ENCODE data around the gene MAPKAP1.

The MAPKAP1 gene

DNA sequence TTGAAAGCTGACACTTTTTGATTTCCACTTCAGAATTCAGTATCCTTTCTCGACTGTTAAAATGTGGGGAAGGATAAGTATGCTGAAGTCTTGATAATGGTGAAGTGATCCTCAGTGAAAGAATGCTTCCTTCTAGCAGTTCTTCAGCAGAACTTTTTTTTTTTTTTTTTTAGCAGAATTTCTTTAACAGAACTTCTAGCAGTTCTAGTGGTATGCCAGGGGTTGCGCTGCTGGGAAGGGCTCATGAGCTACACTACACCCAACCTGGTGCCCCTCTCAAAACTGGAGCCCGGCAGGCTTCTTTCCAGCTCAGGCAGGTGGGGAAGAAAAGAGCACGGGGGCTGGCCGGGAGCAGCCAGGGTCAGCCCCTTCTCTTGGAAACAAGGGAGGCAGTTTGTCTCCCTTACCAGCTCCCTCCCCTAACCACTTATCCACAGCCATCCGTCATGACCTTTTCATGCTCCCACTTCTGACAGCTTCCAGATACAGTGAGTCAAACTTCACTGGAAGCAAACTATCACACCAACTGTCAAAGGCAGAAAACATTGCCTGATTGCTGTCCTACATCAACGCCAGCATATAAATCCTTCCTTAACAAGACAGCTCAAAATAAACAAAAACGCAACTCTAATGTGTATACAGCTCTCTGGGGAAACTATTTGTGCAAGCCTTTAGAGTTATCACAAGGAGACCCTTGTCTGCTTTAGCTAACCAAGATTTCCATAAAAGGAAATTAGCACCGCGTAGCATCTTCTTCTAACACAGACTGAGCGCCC, 233.9 kb downstream of the MAPKAP1 start:
- no peak for DNase-seq

DNA sequence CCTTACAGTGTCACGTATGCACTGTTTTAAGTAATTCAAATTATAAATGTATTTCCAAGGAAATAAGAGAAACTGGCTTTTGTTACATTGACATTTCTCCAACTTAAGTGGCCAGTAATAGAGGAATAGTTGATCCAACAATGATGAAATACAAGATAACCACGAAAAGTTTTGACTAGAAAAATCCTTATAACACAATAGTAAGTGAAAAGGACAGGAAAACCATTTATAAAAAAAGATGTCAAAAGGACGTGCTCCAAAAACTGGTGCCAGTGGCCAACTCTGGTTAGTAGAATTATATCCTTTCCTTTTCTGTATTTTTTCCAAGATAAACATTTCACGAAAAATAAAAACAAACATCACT, 234.5 kb downstream of the MAPKAP1 start:
- no peak for DNase-seq

DNA sequence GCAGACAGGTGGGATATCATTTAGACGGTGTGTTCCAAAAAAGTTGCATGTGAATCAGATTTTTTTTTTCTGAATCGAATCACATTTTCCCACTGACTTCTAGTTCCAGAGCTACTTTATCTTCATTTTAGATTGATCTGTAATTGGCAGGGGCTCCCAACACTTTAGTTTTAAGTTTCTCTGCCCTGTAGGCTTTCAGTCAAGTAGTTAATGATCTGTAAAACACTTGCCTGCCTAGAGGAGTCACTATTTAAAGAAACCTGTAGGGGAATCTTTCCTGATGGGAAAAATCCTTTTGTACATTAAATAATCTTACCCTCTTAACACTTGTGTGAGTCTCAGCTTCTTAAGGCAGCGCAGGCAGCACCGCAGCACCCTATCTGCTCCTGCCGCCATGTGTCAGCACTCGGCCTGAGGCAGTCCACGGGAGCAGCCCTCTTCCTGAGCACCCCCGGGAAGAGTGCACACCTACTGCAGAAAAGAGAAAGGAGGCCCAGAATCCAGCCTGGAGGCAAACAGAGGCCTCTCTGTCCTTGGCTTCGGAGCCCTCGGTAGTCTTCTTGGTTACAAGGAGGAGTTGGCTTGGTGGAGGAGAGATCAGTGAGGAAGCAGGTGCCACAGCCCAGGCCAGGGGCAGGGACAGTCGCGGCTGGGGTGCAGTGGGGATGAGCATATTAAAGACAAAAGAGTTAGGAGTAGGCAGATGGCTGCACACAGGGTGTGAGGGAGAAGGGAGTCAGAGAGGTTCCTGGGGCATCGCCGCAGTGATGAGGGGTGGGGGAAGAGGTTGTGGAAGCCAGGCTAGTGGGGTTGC, 236.0 kb downstream of the MAPKAP1 start:
- no peak for DNase-seq

DNA sequence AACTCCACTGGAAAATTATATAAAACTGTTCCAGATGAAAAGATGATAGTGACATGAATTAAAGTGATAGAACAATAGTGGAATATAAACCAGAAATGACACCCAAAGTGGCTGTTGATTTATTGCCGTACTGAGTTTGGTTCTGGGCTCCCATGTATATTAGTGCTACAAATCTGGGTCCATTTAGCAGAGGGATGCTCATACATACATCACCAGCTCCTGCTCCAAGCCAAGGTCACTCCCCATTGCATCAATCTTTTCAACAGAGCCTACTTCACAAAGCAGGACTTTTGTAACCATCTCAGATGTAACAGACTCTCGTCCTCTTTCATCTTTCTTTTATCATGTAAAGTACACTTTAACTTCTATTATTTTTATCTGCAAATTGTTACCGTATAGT, 236.8 kb downstream of the MAPKAP1 start:
- DNase-seq: no peak

DNA sequence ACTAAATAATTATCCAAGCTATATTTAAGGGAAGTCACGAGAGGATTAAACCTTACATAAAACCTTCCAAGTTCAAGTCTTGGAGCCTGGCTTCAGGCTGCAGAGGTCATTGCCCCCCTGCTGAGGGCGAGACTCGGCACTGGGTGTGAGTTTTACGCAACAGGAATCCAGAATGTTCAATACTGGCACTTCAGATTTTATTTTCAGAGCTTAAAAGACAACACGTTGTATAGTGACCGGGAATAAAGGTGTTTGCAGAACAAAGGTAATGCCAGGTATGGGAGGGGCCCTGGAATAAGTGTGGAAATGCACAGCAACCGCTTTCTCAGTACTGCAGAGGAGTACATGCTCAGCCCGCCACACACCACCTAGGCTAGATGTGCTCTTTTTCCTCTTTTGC, 238.4 kb downstream of the MAPKAP1 start:
- no peak for DNase-seq

DNA sequence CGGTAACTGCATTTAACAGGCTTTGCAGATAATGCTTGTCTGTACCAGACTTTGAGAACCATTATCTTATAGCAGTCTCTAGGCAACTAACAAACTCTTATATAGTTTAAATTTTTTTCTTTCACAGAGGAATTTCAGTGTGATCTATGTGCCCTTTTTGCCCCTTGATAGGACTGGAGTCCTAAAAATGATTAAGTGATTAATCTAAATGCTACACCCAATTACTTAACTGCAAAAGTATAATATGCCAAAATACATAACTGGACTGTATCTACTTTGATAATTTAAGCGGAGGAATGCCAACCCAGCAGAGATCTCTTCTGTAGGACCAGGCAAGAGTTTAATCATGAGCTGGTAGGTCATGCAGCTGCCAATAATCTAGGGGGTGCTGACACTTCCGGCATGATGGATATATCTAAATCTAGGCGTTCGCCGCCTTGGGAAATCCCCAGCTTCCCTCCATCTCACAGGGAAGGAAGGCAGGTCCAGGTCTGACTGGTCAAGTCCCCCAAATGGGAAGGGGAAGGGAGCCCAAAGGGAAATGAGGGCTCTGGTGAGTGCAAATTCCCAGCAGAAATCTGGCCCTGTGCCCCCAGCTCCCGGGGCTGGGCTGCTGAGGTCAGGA, 239.8 kb downstream of the MAPKAP1 start:
- no peak for DNase-seq

DNA sequence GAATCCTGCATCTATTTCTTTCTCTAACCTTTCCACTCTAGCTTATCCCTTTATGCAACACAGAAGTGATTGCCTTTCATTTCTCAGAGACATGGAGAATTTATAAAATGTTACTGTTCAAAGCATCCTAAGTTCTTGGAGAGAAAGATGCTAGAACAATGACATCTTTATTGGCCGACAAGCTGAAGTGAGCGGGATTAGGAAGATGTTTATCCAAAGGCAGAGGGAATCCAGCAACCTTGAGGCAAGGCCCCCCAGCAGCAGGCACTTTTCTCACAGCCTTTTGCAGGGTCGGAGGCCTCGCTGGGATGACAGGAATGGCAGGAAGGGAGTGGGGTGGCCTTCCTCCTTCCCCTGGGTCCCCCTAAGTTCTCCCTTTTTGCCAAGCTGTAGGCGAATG, 240.6 kb downstream of the MAPKAP1 start:
- no peak for DNase-seq

DNA sequence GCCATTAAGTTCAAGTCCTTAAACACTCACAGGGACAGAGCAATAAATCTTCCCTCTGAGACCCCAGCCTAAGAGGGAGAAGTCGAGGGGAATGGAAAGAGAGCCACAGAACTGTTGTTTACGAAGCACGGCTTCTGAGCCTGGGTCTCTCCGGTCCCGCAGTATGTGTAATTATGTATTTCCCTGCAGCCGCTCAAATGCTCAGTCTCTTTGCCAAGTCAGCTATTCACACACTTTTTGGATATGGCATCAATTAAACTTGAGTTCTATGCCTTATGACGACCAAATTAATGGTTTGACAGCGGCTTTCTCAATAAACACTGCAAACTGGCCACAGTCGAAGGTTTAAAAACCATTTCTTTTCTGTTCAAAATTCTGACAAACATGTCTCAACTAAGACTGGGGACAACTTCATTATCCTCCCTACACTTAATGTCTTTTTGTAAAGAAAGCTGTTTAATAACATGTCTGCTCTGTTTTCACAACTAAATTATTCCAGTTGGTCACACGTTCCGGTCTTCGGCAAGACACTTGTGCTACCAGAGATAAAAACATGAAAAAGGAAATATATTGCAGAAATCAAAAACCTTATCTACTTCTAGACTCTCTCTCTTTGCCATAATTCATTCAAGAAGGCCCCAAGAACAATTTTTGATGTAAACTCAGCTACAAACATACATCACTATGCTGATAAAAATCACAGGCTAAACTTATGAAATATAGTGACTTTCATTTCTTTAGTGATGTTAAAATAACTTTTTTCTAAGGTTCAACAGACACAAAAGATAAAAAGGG, 242.2 kb downstream of the MAPKAP1 start:
- DNase-seq: no peak

DNA sequence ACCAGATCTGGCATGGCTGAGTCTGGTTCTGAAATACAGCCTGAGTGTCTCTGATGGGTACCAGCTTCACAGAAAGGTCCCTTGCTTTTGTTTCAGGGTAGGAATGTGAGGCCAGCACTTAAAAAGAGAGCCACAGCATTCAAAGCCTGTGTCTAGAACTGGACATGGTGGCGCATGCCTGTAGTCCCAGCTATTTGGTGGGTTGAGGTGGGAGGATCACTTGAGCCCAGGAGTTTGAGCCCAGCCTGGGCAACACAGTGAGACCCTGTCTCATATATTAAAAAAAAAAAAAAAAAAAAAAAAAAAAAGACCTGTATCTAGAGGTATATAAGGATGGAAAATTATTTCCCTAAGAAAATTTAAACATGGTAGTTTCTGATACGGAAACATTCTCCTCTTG, 243.1 kb downstream of the MAPKAP1 start:
- DNase-seq: no peak

DNA sequence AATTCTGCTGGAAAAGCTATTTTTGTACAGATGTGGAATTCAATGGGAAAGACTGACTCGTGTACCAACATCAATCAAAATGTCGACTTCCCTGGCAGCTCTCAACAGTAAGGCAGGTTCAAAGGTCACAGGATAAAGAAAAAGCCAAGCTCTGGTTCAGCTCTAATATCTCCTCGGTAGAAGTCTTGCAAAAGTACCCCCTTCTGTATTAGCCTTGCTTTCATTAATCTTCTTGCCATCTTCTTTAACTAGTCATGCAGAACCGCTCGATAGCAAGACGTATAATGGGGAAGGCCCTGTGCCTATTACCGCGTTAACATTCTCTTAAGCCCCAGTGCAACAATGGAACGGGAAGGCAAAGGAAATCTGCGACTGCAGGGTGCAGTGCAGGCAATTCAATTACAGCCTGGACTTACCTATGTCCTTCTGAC, 244.1 kb downstream of the MAPKAP1 start:
- no peak for DNase-seq

DNA sequence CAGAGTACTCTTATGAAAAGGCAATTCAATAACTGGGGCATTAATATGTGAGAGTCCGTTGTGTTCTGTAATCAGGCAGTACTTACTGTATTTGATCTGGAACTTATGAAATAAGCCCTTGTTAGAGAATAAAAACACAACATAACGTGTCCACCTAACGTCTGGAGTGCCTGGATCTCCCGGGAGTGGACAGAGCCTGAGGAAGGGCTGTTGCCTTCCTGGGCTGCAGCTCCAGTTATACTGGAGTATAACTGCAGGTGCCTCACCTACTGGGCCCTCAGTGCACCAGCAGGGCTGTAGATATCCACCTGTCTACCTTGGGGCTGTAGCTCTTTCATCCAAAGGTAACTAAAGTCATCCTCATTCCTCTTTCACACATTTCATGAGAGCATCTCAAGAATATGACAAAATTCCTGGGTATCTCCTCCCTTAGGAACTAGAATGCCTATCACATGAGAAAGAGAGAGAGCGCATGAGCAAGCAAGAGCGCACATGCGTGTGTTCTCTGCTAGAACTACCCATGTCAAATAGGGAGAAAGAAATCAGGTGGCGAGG, 245.3 kb downstream of the MAPKAP1 start:
- DNase-seq: no peak

DNA sequence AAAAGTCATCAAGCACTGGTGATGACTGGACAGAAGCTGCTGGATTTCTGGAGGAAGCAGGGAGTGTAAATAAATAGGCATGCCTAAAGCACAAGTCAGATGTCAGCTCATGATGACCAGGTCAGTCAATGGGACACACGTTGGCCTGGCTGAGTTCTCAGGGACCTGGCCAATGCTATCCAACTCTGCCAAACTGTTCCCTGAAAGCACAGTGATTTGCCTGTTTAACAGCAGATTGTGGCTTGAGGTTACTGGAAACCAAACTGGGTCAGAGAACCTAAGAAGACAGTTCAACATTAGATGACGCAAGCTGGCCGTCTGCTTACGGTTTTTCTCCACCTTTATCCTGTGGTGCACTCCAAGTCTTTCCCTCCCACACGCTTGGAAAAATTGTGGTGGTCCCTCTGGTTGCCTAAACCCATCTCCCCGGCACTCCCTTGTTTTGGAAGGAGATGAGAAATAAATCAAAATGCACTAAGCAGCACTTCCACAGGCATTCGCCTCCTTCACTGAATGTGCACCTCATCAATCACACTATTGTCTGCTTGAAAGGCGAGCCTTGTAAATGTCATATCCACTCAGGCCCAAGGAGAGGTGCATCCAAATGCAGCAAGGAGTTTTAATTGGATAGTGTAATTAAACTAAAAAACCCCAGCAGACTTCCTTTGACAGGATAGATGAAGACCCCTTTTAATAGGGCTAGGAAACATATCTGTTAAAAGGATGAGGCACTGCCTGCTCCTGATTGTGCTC, 245.9 kb downstream of the MAPKAP1 start:
- no peak for DNase-seq

DNA sequence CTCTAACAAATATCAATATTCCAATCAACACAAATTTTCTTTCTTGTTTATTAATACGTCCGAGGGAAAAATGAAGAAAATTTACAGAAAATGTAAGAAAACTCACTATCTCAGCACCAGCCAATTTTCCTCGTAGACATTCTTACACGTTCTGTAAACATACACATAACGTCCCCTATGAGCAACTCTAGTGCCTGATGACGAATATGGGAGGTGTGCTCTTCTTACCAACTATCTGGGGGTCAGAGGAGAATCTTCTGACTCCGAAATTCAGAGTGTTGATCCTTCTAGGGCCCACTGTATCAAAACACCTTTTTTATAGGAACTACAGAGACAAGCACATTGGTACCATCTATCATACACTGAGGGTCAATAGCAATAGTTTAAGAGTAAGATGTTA, 246.7 kb downstream of the MAPKAP1 start:
- no peak for DNase-seq

DNA sequence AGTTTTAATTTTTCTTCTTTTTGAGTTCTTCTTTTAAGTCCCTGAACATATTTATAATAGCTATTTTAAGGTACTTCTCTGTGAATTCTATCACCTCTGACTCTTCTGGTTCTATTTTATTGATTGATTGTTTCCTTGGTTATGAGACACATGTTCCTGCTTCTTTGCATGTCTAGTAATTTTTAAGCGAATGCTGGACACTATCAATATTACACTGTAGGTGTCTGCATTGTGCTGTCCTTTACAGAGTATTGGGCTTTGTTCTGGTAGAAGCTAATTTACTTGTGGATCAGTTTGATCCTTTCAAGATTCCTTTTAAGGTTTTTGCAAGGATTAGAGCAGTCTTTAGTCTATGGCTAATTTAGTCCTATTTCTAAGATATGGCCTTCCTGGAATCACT, 249.7 kb downstream of the MAPKAP1 start:
- no peak for DNase-seq

DNA sequence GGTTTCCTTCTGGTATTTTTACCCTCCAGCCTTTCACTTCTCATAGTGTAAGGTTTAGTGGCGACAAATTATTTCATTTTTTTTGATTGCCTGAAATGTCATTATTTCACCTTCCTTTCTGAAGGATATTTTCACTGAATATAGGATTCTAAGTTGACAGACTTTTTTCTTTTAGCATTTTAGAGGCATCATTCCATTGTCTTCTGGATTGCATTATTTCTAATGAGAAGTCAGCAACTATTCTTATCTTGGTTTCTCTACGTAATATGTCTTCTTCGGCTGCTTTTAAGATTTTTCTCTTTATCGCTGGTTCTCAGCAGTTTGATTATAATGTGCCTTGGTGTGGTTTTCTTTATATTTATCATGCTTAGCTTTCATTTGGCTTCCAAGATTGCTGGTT, 251.1 kb downstream of the MAPKAP1 start:
- DNase-seq: no peak

DNA sequence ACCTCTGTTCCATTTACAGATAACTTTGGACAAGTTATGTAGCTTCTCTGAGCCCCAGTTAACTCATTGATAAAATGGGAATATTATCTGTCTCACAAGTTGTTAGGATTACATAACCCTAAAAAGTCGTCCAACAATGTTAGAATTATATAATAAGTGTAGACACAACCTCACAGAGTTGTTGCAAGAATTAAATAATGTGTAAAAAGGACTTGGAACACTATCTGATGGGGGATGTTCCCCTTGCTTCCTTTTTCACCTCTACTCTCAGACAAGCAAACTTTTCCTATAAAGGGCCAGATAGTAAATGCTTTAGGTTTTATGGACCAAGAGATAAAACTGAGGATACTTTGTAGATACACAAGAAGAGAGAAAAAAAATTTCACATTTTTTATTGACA, 251.9 kb downstream of the MAPKAP1 start:
- no peak for DNase-seq

DNA sequence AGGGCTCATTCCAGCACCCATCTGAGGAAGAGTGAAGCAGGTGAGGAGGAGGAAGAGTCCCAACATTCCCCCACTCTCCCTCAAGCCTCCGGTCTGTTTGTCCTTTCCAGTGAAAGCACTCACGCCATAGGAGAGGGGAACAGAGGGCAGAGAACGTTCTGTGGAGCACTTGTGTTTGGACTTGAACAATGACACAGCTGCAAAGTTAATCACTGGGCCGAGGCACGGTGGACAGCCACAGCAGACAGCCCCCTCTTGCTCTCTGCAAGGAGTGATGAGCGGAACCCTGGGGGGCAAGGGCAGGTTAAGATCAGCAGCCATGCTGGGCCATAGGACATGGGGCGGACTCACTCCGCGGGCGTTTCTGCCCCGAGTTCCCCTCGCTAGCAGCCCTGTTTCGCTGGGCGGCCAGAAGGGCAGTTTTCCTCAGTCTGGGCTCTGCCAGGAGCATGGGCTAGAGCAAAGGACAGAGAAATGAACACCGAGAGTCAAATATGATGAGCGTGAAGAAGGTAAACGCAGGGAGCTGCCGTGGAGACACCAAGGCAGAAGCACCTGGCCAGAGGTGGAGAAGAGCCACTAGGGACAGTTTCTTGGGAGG, 259.7 kb downstream of the MAPKAP1 start:
- DNase-seq: no peak

DNA sequence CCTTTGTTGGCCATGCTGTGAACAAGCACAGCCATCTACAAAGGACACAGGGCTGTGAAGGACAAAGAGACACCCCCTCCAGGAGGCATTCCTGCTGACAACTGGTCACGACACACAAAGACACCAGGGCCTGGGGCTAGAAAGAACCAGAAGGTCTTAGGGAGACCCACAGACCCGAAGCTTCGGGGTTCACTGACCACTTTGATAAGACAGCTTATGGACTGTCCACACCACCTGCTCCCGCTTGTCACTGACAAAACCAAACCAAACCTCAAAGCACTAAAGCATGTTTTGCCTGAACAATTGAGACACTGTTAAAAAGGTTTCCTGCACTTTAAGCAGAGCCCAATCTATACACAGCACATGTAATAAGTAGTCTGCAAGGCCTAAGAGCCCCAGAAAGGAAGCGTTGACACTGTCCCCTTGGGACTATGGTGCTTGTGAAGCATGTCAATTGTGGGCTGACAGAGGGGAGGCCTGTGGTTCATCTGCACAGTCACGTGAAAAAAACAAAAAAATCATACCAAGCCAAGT, 260.4 kb downstream of the MAPKAP1 start:
- no peak for DNase-seq

DNA sequence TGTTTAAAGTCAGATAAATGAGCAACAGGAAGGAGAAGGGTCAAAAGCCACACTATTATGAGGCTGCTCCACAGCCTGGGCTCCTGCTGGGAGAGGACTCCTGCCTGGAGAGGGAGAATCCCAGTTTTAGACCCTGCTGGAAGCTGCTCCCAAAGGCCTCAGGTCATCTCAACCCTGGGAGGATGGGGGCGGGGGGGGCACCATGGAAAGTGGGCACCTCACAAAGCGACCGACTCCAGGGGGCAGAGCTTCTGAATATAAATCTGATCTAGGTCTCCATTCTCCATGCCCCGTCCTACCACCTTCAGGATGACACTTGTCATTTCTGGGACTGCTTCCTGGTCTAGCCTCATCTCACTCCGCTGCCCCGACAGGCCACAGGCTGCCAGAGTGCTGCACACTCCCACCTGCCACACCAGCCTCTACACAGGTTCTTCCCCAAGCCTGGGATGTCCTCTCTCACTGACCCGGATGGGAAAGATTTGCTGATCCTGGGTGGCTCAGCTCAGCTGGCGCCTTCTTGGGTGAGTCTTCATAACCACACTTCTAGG, 262.0 kb downstream of the MAPKAP1 start:
- DNase-seq: no peak

DNA sequence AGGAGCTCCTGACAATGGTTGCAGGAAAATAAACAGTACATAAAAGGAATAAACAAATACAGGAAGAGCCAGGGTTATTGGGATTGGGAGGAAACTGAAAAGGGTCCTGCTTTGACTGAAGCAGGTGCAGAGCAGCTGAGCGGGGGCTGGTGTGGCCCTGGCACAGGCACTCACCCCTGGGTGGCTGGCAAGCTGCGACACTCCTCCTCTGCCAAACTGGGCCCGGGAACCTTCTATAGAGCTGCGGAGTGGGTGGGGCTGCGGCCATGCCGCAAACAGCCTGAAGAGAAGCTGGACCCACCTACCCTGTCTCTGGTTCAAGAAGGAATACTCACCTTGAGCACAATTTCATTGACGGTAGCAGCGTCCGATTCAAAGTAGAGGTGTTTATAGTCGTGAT, 262.8 kb downstream of the MAPKAP1 start:
- no peak for DNase-seq

DNA sequence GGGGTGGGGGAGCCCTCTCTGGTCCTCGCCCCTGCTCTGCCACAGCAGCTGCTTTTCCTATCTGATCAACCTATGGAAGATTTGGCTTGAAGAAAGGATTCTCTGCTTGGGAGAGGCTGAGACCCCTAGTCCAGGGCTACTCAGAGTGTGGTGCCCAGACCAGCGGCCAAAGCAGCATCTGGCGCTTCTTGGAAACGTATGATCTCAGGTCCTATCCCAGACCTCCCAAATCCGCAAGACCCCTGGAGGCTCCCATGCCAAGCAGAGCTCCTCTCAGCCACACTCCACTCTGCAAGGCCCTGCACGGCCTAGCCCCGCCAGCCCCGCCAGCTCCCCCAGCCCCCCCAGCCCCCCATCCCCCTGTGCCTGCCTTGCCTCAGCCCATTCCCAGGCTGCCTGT, 263.6 kb downstream of the MAPKAP1 start:
- no peak for DNase-seq
